ENCODE measurements around the gene TRIM60. TPM values are rescaled to one million over a fixed set of nuclear protein-coding genes. Genes with fewer than 3 reads are reported as not detected.

TRIM60 gene
- total RNA-seq, 1 donor from 2014 or later = not detected

GRCh38 chr4:165088366-165088765, 56.6 kb downstream of the TRIM60 start:
- H3K4me1 ChIP-seq = no peaks in the 10 kb centered on the region
- peaks cover 76% of the 10 kb centered on the region for H3K36me3 ChIP-seq
- ATAC-seq = no peak
- intact Hi-C loops (cut with DNase I) = no loop called here
- H3K27me3 ChIP-seq = no peaks in the 10 kb centered on the region
- DNase-seq = no peak
- no peak for TF ChIP-seq CTCF (IDR thresholded peaks at IDR 0.05)
- no peak overlapping the region for H3K27ac ChIP-seq
- no peak overlapping the region for H3K4me3 ChIP-seq
- no peaks in the 10 kb centered on the region for H3K9me3 ChIP-seq

Other genes starting within 250 kb of the TRIM60 start
- not detected for gene APELA, start 154.8 kb upstream of the TRIM60 start, total RNA-seq
- gene TRIM61, start 54.3 kb upstream of the TRIM60 start, total RNA-seq = 1.2 TPM
- not detected for gene TRIM75, start 21.9 kb downstream of the TRIM60 start, total RNA-seq
- gene TMEM192, start 80.9 kb downstream of the TRIM60 start, total RNA-seq = 26.5 TPM
- gene KLHL2, start 175.6 kb downstream of the TRIM60 start, total RNA-seq = 44.3 TPM